Measurements from ENCODE around the gene FCN3.

FCN3 gene

GRCh38 chr1:27372808-27373690, 1.6 kb downstream of the FCN3 start:
- Histone ChIP-seq H3K27ac (ENCODE audit: low read length) (no peak overlapping the region), H3K9me3 (ENCODE audit: insufficient read depth, low read length) (no peaks in the 10 kb centered on the region), H3K79me2 (ENCODE audit: low read length) (no peaks in the 10 kb centered on the region), H4K20me1 (ENCODE audit: insufficient read depth, low read length) (no peaks in the 10 kb centered on the region), H2AFZ (ENCODE audit: low read depth, low read length) (no peak overlapping the region), H3K36me3 (replicated peaks; ENCODE audit: low read depth, low read length) (no peaks in the 10 kb centered on the region), H3K4me2 (ENCODE audit: low read length) (no peak overlapping the region), H3K9ac (ENCODE audit: low read length) (no peak overlapping the region), H3K27me3 (ENCODE audit: low read depth, low read length) (no peaks in the 10 kb centered on the region), H3K4me1 (ENCODE audit: low read length) (peaks cover 11% of the 10 kb centered on the region; the same call in 1 of the 2 replicates), H3K4me3 (ENCODE audit: low read length) (no peak overlapping the region)
- TF ChIP-seq CTCF (IDR thresholded peaks at IDR 0.05; ENCODE audit: low read depth, low read length) (no peak), EZH2phosphoT487 (IDR thresholded peaks at IDR 0.05; ENCODE audit: low read depth) (no peak)

GRCh38 chr1:27372022-27372807, 2.4 kb downstream of the FCN3 start:
- Histone ChIP-seq H3K27ac (ENCODE audit: low read length) (no peak overlapping the region), H2AFZ (ENCODE audit: low read depth, low read length) (no peak overlapping the region), H3K9me3 (ENCODE audit: insufficient read depth, low read length) (no peaks in the 10 kb centered on the region), H4K20me1 (ENCODE audit: insufficient read depth, low read length) (no peaks in the 10 kb centered on the region), H3K79me2 (ENCODE audit: low read length) (no peaks in the 10 kb centered on the region), H3K27me3 (ENCODE audit: low read depth, low read length) (no peaks in the 10 kb centered on the region), H3K4me2 (ENCODE audit: low read length) (no peak overlapping the region), H3K36me3 (replicated peaks; ENCODE audit: low read depth, low read length) (no peaks in the 10 kb centered on the region), H3K4me3 (ENCODE audit: low read length) (no peak overlapping the region), H3K9ac (ENCODE audit: low read length) (no peak overlapping the region), H3K4me1 (ENCODE audit: low read length) (peaks cover 11% of the 10 kb centered on the region; the same call in 1 of the 2 replicates)
- no peak for TF ChIP-seq CTCF (IDR thresholded peaks at IDR 0.05; ENCODE audit: low read depth, low read length)
- no peak for TF ChIP-seq EZH2phosphoT487 (IDR thresholded peaks at IDR 0.05; ENCODE audit: low read depth)

- Histone ChIP-seq H3K9ac (ENCODE audit: low read length) (no peak overlapping the region), H3K27ac (ENCODE audit: low read length) (no peak overlapping the region), H2AFZ (ENCODE audit: low read depth, low read length) (no peak overlapping the region), H3K4me1 (ENCODE audit: low read length) (peaks cover 24% of the 10 kb centered on the region), H3K36me3 (replicated peaks; ENCODE audit: low read depth, low read length) (no peaks in the 10 kb centered on the region), H3K4me2 (ENCODE audit: low read length) (no peak overlapping the region), H3K9me3 (ENCODE audit: insufficient read depth, low read length) (no peaks in the 10 kb centered on the region), H4K20me1 (ENCODE audit: insufficient read depth, low read length) (no peaks in the 10 kb centered on the region), H3K79me2 (ENCODE audit: low read length) (no peaks in the 10 kb centered on the region), H3K4me3 (ENCODE audit: low read length) (no peak overlapping the region), H3K27me3 (ENCODE audit: low read depth, low read length) (no peaks in the 10 kb centered on the region)
- TF ChIP-seq EZH2phosphoT487 (IDR thresholded peaks at IDR 0.05; ENCODE audit: low read depth) (no peak), CTCF (IDR thresholded peaks at IDR 0.05; ENCODE audit: low read depth, low read length) (no peak)
Observed at GRCh38 chr1:27368869-27369582, 5.6 kb downstream of the FCN3 start.

Data from OCI-LY3 (cell line).